ENCODE results near the gene ACADL.

Gene ACADL

DNA sequence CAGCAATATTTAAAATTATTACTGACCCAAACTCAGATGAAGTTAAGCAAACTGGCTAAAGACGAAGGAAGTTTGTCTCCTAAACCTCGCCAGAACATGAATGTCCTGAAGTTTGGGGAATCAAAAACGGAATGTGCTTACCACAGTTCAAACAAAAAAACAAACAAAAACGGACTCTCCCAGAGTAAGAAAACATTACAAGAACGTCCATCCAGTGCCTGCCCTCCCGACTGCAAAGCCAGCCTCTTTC, 55.1 kb downstream of the ACADL start:
- no peak for DNase-seq (ENCODE audit: low read depth)

DNA sequence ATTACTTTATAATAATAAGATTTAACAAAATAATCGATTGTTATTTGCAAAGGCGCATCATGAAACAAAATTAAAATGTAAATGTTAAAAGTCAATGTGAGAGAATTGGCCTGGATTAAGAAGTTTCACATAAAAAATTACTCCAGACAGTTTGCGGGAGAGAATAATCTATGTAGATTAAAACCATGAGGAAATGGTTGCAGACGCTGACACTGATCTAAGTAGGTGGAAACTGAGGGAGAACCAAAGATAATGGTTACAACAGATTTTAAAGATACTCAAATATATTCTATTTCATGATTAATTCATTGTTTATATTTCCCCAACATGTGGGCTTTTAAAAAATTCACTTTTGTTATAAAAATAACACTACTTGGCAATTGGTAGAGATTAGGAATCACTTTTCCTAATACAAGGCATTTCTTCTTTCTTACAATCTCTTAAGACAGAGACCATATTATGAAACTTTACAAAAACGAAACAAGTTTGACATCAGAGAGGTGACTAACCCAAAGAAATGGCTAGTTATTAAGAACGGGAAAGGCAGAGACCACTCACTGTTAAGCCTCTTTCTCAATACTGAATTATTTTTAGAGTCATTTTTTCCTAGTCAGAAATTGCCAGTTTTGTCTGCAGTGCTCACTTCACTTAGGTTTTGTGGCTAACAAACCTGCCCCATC, 55.6 kb downstream of the ACADL start:
- DNase-seq (ENCODE audit: low read depth), result no peak

DNA sequence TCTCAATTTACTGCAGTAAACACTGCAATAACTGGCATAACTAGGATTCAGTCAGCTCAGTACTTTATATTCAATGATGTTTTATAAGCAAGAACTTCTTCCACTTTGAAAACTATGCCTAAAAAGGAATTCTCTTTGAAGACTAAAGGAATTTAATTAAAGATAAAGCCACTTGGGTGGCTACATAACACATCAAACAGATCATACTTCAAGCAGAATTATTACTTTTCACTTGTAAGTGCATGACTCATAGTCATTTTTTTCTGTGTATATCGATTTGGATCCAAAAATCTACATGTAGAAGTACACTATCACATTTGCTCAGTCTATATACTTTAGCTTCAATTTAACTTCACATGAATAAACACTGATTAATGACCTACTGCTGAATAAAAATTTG, 58.0 kb downstream of the ACADL start:
- no peak for DNase-seq (ENCODE audit: low read depth)

DNA sequence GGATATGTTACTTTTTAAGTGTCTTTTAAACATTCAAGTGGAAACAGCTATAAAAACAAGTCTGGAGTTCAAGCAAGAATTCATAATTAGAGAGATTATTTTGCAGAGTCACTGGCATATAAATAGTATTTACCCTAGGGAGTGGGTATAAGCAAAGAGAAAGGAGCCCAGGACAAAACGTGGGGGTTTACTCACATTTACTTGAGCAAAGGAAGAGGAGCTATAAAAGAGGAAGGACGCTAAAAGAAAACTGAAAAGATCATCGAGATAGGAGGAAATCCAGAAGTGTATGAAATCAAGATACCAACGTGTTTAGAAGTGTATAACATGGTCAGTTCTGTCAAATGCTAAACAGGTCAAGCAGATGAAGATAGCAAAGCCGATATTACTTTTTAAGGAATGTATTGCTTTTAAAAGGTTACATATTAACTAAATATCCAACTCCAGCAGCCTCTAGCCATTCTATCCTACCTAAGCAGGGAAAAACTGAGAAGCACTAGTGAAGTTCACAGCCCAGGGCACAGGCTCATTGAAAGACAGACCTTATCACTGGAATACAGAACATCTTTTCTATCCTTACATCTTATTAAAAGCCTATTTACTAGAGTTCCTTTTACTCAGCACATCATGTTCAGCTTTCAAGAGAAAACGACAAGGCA, 62.7 kb downstream of the ACADL start:
- no peak for DNase-seq (ENCODE audit: low read depth)

DNA sequence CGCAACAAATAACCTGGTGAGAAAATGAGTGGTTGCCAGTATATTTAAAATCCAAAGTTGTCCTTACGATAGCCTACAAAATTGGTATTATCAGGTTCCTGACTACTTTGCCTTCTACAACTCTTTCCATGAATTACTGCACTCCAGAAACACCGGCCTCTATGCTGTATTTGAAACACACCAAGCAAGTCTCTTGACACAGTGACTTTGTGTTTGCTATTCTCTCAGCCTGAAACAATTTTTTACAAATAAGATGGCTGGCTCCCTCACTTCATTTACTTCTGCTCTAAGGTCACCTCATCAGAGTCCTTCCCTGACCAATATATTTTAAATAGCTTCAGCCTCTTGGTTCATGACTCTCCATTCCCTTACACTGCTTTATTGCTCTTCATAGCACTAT, 66.2 kb downstream of the ACADL start:
- DNase-seq (ENCODE audit: low read depth), result no peak

DNA sequence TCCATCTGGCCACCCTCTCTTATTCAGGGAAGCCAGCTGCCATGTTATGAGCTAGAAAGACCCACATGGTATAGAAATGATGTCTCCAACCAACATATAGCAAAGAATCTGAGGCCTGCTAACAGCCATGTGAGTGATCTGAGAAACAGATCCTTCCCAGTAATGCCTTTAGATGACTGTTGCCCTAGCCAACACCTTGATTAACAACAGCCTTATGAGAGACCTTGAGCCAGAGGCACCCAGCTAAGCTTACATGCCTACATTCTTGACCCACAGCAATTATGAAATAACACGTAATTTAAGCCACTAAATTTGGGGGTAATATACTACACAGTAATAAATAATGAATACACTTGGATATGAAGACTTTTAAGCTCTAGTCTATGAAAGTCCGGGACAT, 67.0 kb downstream of the ACADL start:
- no peak for DNase-seq (ENCODE audit: low read depth)

DNA sequence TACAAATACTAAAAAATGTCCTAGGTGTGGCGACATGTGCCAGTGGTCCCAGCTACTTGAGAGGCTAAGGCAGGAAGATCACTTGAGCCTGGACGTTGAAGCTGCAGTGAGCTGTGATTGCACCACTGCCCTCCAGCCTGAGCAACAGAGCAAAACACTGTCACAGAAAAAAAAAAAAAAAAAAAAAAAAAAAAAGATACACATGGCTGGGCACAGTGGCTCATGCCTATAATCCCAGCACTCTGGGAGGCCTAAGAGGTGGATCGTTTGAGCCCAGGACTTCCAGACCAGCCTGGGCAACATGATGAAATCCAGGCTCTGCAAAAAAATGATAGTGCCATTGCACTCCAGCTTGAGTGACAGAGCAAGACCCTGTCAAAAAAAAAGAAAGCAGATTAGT, 67.7 kb downstream of the ACADL start:
- DNase-seq (ENCODE audit: low read depth), result no peak

DNA sequence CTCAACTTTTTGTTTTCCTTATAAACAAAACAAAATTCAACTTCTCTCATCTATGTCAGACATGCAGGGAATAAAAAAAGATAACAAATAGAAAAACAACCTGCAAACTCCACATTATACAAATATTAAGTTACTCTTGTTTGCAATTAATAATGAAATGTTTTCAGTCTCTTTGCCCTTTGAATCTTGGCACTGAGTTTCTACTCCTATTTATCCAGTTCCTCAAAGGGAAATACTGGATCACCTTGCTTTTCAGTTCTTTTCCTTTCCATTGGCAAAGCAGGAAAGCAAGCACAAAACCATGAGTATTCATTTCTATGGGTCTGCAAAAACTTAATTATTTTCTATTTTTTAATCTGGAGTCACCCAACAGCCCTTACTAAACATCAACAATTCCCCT, 77.6 kb downstream of the ACADL start:
- no peak for DNase-seq (ENCODE audit: low read depth)

Measured in stimulated activated CD8-positive, alpha-beta memory T cell treated with anti-CD3 and anti-CD28 coated beads, Interleukin-7, amount 100 ng/mL, for 24 hours (primary cell).